Left forelimb (tissue), 1 donor: ENCODE results near the gene DNAL4.

Source experiments
- DNase-seq: peaks from one replicate; pipeline ENCODE4 v3.0.0-alpha.2; 2018; ENCODE audit warnings: low spot score

Gene DNAL4

GRCh38 chr22:38784856-38785255 lies 9.1 kb downstream of the DNAL4 start:
- no peak for DNase-seq

GRCh38 chr22:38784035-38784434 lies 9.9 kb downstream of the DNAL4 start:
- DNase-seq, result no peak

GRCh38 chr22:38783095-38783615 lies 10.8 kb downstream of the DNAL4 start:
- no peak for DNase-seq

GRCh38 chr22:38782402-38783094 lies 11.4 kb downstream of the DNAL4 start:
- no peak for DNase-seq

- no peak for DNase-seq
Measured at GRCh38 chr22:38781033-38781432, 12.9 kb downstream of the DNAL4 start.

GRCh38 chr22:38777087-38777671 lies 16.8 kb downstream of the DNAL4 start:
- no peak for DNase-seq

GRCh38 chr22:38776086-38776485 lies 17.9 kb downstream of the DNAL4 start:
- DNase-seq, result no peak

- peak; percentile 61 for DNase-seq
Measured at GRCh38 chr22:38775656-38776055, 18.3 kb downstream of the DNAL4 start.

- DNase-seq, result no peak
Measured at GRCh38 chr22:38774496-38775166, 19.3 kb downstream of the DNAL4 start.

GRCh38 chr22:38773363-38773946 lies 20.5 kb downstream of the DNAL4 start:
- no peak for DNase-seq

GRCh38 chr22:38772623-38772873 lies 21.4 kb downstream of the DNAL4 start:
- DNase-seq, result no peak

GRCh38 chr22:38770257-38770949 lies 23.5 kb downstream of the DNAL4 start:
- no peak for DNase-seq

GRCh38 chr22:38768036-38768435 lies 25.9 kb downstream of the DNAL4 start:
- DNase-seq, result no peak

- no peak for DNase-seq
Measured at GRCh38 chr22:38767313-38767712, 26.6 kb downstream of the DNAL4 start.

- DNase-seq, result no peak
Measured at GRCh38 chr22:38766076-38766777, 27.7 kb downstream of the DNAL4 start.

GRCh38 chr22:38762551-38762983 lies 31.4 kb downstream of the DNAL4 start:
- no peak for DNase-seq

GRCh38 chr22:38761202-38762162 lies 32.5 kb downstream of the DNAL4 start:
- no peak for DNase-seq

GRCh38 chr22:38760477-38761201 lies 33.3 kb downstream of the DNAL4 start:
- no peak for DNase-seq

GRCh38 chr22:38759005-38759404 lies 34.9 kb downstream of the DNAL4 start:
- DNase-seq, result no peak
